GM18505 (cell line): ENCODE measurements around the gene ING5.
"Not testable (repeated sequence)": the region's sequence is repeated elsewhere in the genome, so short reads cannot be mapped to it uniquely, and the experiment has no call there.

Experiments
- ATAC-seq: cut with Tn5 transposase; IDR thresholded peaks from one replicate; pipeline ENCODE4 v1.9.1; 2021; ENCODE audit not compliant: unreplicated experiment
- POLR2A ChIP-seq: IDR thresholded peaks from 4 replicates; pipeline ENCODE4 v1.6.1; 2011; ENCODE audit warnings: borderline replicate concordance; ENCODE audit not compliant: insufficient read depth, insufficient read length; ENCODE audit errors: extremely low read depth

The ING5 gene

GRCh38 chr2:241755777-241756176 is 53.9 kb downstream of the ING5 start:
- no peak for ATAC-seq

GRCh38 chr2:241759067-241759807 is 57.4 kb downstream of the ING5 start:
- no peak for TF ChIP-seq POLR2A

More at GRCh38 chr2:241755777-241756176, 53.9 kb downstream of the ING5 start:
- TF ChIP-seq POLR2A: no peak

GRCh38 chr2:241759893-241760292 is 58.1 kb downstream of the ING5 start:
- ATAC-seq: not testable (repeated sequence)

More at GRCh38 chr2:241759067-241759807, 57.4 kb downstream of the ING5 start:
- no peak for ATAC-seq

- ATAC-seq: no peak
- no peak for TF ChIP-seq POLR2A
Measured at GRCh38 chr2:241760301-241760771, 58.5 kb downstream of the ING5 start.

GRCh38 chr2:241762321-241762932 is 60.6 kb downstream of the ING5 start:
- ATAC-seq: no peak
- TF ChIP-seq POLR2A: no peak

GRCh38 chr2:241762933-241763369 is 61.1 kb downstream of the ING5 start:
- no peak for ATAC-seq
- TF ChIP-seq POLR2A: no peak

GRCh38 chr2:241763551-241764274 is 61.9 kb downstream of the ING5 start:
- ATAC-seq: no peak

GRCh38 chr2:241764275-241765241 is 62.7 kb downstream of the ING5 start:
- TF ChIP-seq POLR2A: no peak
- ATAC-seq: no peak

More at GRCh38 chr2:241763551-241764274, 61.9 kb downstream of the ING5 start:
- TF ChIP-seq POLR2A: no peak

GRCh38 chr2:241767464-241768250 is 65.8 kb downstream of the ING5 start:
- no peak for TF ChIP-seq POLR2A
- no peak for ATAC-seq

GRCh38 chr2:241768251-241768711 is 66.4 kb downstream of the ING5 start:
- no peak for ATAC-seq
- no peak for TF ChIP-seq POLR2A

- TF ChIP-seq POLR2A: no peak
- no peak for ATAC-seq
Measured at GRCh38 chr2:241768850-241769249, 67.0 kb downstream of the ING5 start.

- ATAC-seq: no peak
- no peak for TF ChIP-seq POLR2A
Measured at GRCh38 chr2:241769819-241770184, 68.0 kb downstream of the ING5 start.
